Measurements from ENCODE around the gene BRD3OS. TPM values are rescaled to one million over a fixed set of nuclear protein-coding genes. Genes with fewer than 3 reads are reported as not detected.
A peak's percentile ranks its signal among the peaks of the same experiment; 100 is the strongest.

Gene BRD3OS
- total and polyA plus RNA-seq, 2 of the 13 experiments (the other 11 are each of a cell fraction or from before 2014, with no cell fraction given) = 4.9 to 5.7 TPM

- H3K9me3 ChIP-seq (ENCODE audit: low read length) = no peaks in the 10 kb centered on the region
- H3K9ac ChIP-seq (ENCODE audit: insufficient read depth, low read depth, low read length) = no peak overlapping the region
- H4K20me1 ChIP-seq (ENCODE audit: insufficient read depth, low read length) = no peaks in the 10 kb centered on the region
- ChIA-PET POLR2A (interaction anchor here (1.7 kb wide), 1 partner anchor 12 kb away, joined by 6 read pairs; no protein-coding TSS in a partner anchor), CTCF (ENCODE audit: low intra/inter-chr PET ratio, low total read pairs) (no interaction called here)
- H3K4me1 ChIP-seq (ENCODE audit: insufficient read depth, low read length) = peaks cover 13% of the 10 kb centered on the region
- ATAC-seq (no peak; the same call in 2 of the 3 replicates), FAIRE-seq (no peak), DNase-seq (ENCODE audit: low spot score) (no peak)
- peak overlapping the region; percentile 64 for H3K4me2 ChIP-seq (ENCODE audit: low read depth, low read length)
- no peaks in the 10 kb centered on the region for H3K79me2 ChIP-seq (ENCODE audit: insufficient read depth, low read length)
- peak overlapping the region in 1 of 3 experiments; percentile 40; a peak in 1 of 6 replicates for H3K4me3 ChIP-seq (replicated peaks in 1 of 3; ENCODE audit: insufficient read depth in 1 of 3, low read depth in 2 of 3, low read length in 3 of 3)
- no peak overlapping the region for H2AFZ ChIP-seq (ENCODE audit: low read length)
- 50% methylated on average over 11 of the region's 14 CpGs for WGBS (ENCODE audit: low lambda C conversion rate)
- BruUV-seq (replicated peaks) = no TSS peak
- no peaks in the 10 kb centered on the region for H3K36me3 ChIP-seq (replicated peaks in 1 of 2; ENCODE audit: control insufficient read depth in 1 of 2, insufficient read depth in 2 of 2, low read length in 2 of 2)
- intact Hi-C loops (cut with micrococcal nuclease; ENCODE audit: unreplicated experiment) = no loop called here
- in situ Hi-C loops (cut with HindIII; ENCODE audit: extremely low pct_ligation_motif_present, low pct_unique_long_range_greater_than_20kb) = no loop called here
- H3K27me3 ChIP-seq (ENCODE audit: control insufficient read depth in 1 of 2, insufficient read depth in 2 of 2, low read length in 2 of 2) = peaks cover 2 to 21% of the 10 kb centered on the region in 2 experiments; a peak in 3 of 5 replicates
- TF ChIP-seq, protein P1, sequence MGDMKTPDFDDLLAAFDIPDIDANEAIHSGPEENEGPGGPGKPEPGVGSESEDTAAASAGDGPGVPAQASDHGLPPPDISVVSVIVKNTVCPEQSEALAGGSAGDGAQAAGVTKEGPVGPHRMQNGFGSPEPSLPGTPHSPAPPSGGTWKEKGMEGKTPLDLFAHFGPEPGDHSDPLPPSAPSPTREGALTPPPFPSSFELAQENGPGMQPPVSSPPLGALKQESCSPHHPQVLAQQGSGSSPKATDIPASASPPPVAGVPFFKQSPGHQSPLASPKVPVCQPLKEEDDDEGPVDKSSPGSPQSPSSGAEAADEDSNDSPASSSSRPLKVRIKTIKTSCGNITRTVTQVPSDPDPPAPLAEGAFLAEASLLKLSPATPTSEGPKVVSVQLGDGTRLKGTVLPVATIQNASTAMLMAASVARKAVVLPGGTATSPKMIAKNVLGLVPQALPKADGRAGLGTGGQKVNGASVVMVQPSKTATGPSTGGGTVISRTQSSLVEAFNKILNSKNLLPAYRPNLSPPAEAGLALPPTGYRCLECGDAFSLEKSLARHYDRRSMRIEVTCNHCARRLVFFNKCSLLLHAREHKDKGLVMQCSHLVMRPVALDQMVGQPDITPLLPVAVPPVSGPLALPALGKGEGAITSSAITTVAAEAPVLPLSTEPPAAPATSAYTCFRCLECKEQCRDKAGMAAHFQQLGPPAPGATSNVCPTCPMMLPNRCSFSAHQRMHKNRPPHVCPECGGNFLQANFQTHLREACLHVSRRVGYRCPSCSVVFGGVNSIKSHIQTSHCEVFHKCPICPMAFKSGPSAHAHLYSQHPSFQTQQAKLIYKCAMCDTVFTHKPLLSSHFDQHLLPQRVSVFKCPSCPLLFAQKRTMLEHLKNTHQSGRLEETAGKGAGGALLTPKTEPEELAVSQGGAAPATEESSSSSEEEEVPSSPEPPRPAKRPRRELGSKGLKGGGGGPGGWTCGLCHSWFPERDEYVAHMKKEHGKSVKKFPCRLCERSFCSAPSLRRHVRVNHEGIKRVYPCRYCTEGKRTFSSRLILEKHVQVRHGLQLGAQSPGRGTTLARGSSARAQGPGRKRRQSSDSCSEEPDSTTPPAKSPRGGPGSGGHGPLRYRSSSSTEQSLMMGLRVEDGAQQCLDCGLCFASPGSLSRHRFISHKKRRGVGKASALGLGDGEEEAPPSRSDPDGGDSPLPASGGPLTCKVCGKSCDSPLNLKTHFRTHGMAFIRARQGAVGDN (CRISPR knock-in tag; IDR thresholded peaks at IDR 0.05) = 0 out of 2 replicates have a peak, but pooled peaks have one; percentile 7
- no peak for TF ChIP-seq MED8 (CRISPR knock-in tag; IDR thresholded peaks at IDR 0.05; ENCODE audit: insufficient replicate concordance)
- TF ChIP-seq, protein P2, sequence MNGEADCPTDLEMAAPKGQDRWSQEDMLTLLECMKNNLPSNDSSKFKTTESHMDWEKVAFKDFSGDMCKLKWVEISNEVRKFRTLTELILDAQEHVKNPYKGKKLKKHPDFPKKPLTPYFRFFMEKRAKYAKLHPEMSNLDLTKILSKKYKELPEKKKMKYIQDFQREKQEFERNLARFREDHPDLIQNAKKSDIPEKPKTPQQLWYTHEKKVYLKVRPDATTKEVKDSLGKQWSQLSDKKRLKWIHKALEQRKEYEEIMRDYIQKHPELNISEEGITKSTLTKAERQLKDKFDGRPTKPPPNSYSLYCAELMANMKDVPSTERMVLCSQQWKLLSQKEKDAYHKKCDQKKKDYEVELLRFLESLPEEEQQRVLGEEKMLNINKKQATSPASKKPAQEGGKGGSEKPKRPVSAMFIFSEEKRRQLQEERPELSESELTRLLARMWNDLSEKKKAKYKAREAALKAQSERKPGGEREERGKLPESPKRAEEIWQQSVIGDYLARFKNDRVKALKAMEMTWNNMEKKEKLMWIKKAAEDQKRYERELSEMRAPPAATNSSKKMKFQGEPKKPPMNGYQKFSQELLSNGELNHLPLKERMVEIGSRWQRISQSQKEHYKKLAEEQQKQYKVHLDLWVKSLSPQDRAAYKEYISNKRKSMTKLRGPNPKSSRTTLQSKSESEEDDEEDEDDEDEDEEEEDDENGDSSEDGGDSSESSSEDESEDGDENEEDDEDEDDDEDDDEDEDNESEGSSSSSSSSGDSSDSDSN (CRISPR knock-in tag; IDR thresholded peaks at IDR 0.05) = 0 out of 2 replicates have a peak, but pooled peaks have one; percentile 1
- no peak overlapping the region for H3K27ac ChIP-seq (ENCODE audit: extremely low read length, insufficient read depth, low read length)
These were observed 20.4 kb upstream of the BRD3OS start for GRCh38 chr9:134004881-134005280.
